Mammary epithelial cell (primary cell): ENCODE data around the gene ARHGAP15.

ENCODE experiments used
- CTCF ChIP-seq, 2 donors: IDR thresholded peaks in 1 of 2; conservative IDR thresholded peaks in 1 of 2; 2 replicates each; pipeline ENCODE4 v1.5.1; 2011 to 2012; ENCODE audit warnings: inconsistent platforms in 2 of 2, low read length in 2 of 2, mild to moderate bottlenecking in 2 of 2, control low read depth in 1 of 2, low read depth in 1 of 2; ENCODE audit not compliant: insufficient read depth in 1 of 2; ENCODE audit errors: extremely low read depth in 1 of 2
- EZH2 ChIP-seq: IDR thresholded peaks from 2 replicates; pipeline ENCODE4 v1.6.1; 2012; ENCODE audit warnings: low read length, inconsistent platforms, borderline replicate concordance

GRCh38 chr2:143321994-143322393 is 192.8 kb downstream of the ARHGAP15 start:
- no peak for TF ChIP-seq CTCF (conservative IDR thresholded peaks at IDR 0.05 in 1 of 2, IDR thresholded peaks at IDR 0.05 in 1 of 2; ENCODE audit: extremely low read depth in 1 of 2, insufficient read depth in 1 of 2, low read depth in 1 of 2, low read length in 2 of 2)
- TF ChIP-seq EZH2 = no peak
